Activated CD8-positive, alpha-beta T cell treated with anti-CD3 and anti-CD28 coated beads, Interleukin-2, amount 10 ng/mL, durations not matched to agents 7 days and 5 days (primary cell): Measurements from ENCODE around the gene DPY30. TPM values are rescaled to one million over a fixed set of nuclear protein-coding genes. Genes with fewer than 3 reads are reported as not detected.
"Not testable (repeated sequence)": the region's sequence is repeated elsewhere in the genome, so short reads cannot be mapped to it uniquely, and the experiment has no call there.

ENCODE experiments used
- ATAC-seq: fragments of 150-1000 bp; cut with Tn5 transposase; one replicate; pipeline ENCODE4 v1.10.0; 2021; ENCODE audit warnings: moderate library complexity
- CTCF ChIA-PET: fragments of 350-600 bp; sonication (Branson Sonifier 250); formaldehyde crosslinking; loops from one replicate; lab custom pipeline; 2021; ENCODE audit warnings: antibody characterized with exemption; lab: Charles Lee
- POLR2A ChIA-PET: fragments of 350-600 bp; sonication (Branson Sonifier 250); formaldehyde crosslinking; loops from one replicate; lab custom pipeline; 2021; ENCODE audit warnings: antibody characterized with exemption; lab: Charles Lee
- DNase-seq: peaks from one replicate; pipeline ENCODE4 v3.0.0-alpha.2; 2020
- H3K27ac Mint-ChIP-seq: one replicate; pipeline ENCODE4 v1.8.0; 2021; ENCODE audit warnings: mild to moderate bottlenecking, mixed read lengths
- H3K27me3 Mint-ChIP-seq: one replicate; pipeline ENCODE4 v1.8.0; 2021; ENCODE audit warnings: low read depth, mixed read lengths
- H3K36me3 Mint-ChIP-seq: one replicate; pipeline ENCODE4 v1.8.0; 2021; ENCODE audit warnings: low read depth, mixed read lengths
- H3K4me1 Mint-ChIP-seq: one replicate; pipeline ENCODE4 v1.8.0; 2021; ENCODE audit warnings: low read depth, mixed read lengths
- H3K4me3 Mint-ChIP-seq: one replicate; pipeline ENCODE4 v1.8.0; 2021; ENCODE audit warnings: mild to moderate bottlenecking, mixed read lengths
- H3K9me3 Mint-ChIP-seq: one replicate; pipeline ENCODE4 v1.8.0; 2022; ENCODE audit warnings: mixed read lengths; ENCODE audit not compliant: insufficient read depth
- total RNA-seq, 2 experiments: library from RNA; stranded (reverse); gene quantifications; one replicate each; pipeline ENCODE4 v1.2.3, GENCODE V29; 2021

DPY30 gene
- total RNA-seq, 2 experiments from 2014 or later = 70.0 to 71.3 TPM

- CTCF ChIA-PET = interaction anchor here (0.6 kb wide), 1 partner anchor 227 kb away, joined by 3 read pairs; no protein-coding TSS in a partner anchor
- ATAC-seq, H3K36me3 Mint-ChIP-seq, H3K27ac Mint-ChIP-seq, H3K27me3 Mint-ChIP-seq, H3K4me3 Mint-ChIP-seq, H3K9me3 Mint-ChIP-seq, H3K4me1 Mint-ChIP-seq, DNase-seq: not testable (repeated sequence)
- POLR2A ChIA-PET = interaction anchor here (0.7 to 2.6 kb wide), 3 partner anchors 15 to 59 kb away, joined by 3 to 15 read pairs (median 4); partner anchors contain the start of gene DPY30
Observed at GRCh38 chr2:32054583-32054982, 15.0 kb upstream of the DPY30 start.

- ChIA-PET CTCF (no interaction called here), POLR2A (interaction anchor here (1.5 kb wide), 1 partner anchor 12 kb away, joined by 3 read pairs; the partner anchor contains the start of gene DPY30)
- DNase-seq (no peak), ATAC-seq (no peak)
- no peak overlapping the region for H3K4me3 Mint-ChIP-seq
- no peaks in the 10 kb centered on the region for H3K9me3 Mint-ChIP-seq
- H3K27me3 Mint-ChIP-seq = no peaks in the 10 kb centered on the region
- H3K4me1 Mint-ChIP-seq = no peaks in the 10 kb centered on the region
- no peak overlapping the region for H3K27ac Mint-ChIP-seq
- no peaks in the 10 kb centered on the region for H3K36me3 Mint-ChIP-seq
Observed at GRCh38 chr2:32051836-32052439, 12.3 kb upstream of the DPY30 start.

GRCh38 chr2:32043561-32043960 lies 4.0 kb upstream of the DPY30 start:
- POLR2A ChIA-PET = no interaction called here
- CTCF ChIA-PET = no interaction called here
- Mint-ChIP-seq H3K4me3 (no peak overlapping the region), H3K27me3 (no peaks in the 10 kb centered on the region), H3K4me1 (peaks cover 16% of the 10 kb centered on the region), H3K9me3 (no peaks in the 10 kb centered on the region), H3K36me3 (no peaks in the 10 kb centered on the region), H3K27ac (no peak overlapping the region)
- ATAC-seq (no peak), DNase-seq (no peak)

GRCh38 chr2:32034198-32034887 lies 5.3 kb downstream of the DPY30 start:
- ATAC-seq, H3K9me3 Mint-ChIP-seq, H3K4me3 Mint-ChIP-seq, DNase-seq, CTCF ChIA-PET, H3K27me3 Mint-ChIP-seq: not testable (repeated sequence)
- POLR2A ChIA-PET = interaction anchor here (0.8 kb wide), 1 partner anchor 300 kb away, joined by 3 read pairs; no protein-coding TSS in a partner anchor
- Mint-ChIP-seq H3K27ac (peak overlapping the region; percentile 31), H3K36me3 (peaks cover 22% of the 10 kb centered on the region), H3K4me1 (peaks cover 11% of the 10 kb centered on the region)

GRCh38 chr2:32018789-32019482 lies 20.7 kb downstream of the DPY30 start:
- CTCF ChIA-PET, DNase-seq, H3K9me3 Mint-ChIP-seq, H3K4me1 Mint-ChIP-seq, ATAC-seq, H3K4me3 Mint-ChIP-seq, H3K27me3 Mint-ChIP-seq, H3K27ac Mint-ChIP-seq: not testable (repeated sequence)
- POLR2A ChIA-PET = interaction anchor here (0.7 to 0.9 kb wide), 3 partner anchors 8 to 21 kb away, joined by 3 to 6 read pairs (median 3); partner anchors contain the start of genes DPY30 and MEMO1
- peaks cover 18% of the 10 kb centered on the region for H3K36me3 Mint-ChIP-seq

GRCh38 chr2:32012872-32013271 lies 26.7 kb downstream of the DPY30 start:
- H3K4me1 Mint-ChIP-seq = peaks cover 25% of the 10 kb centered on the region
- CTCF ChIA-PET = interaction anchor here (1.7 kb wide), 1 partner anchor 27 kb away, joined by 6 read pairs; the partner anchor contains the start of gene DPY30
- H3K36me3 Mint-ChIP-seq = peaks cover 15% of the 10 kb centered on the region
- no peak overlapping the region for H3K4me3 Mint-ChIP-seq
- no peaks in the 10 kb centered on the region for H3K27me3 Mint-ChIP-seq
- no peak for ATAC-seq
- H3K9me3 Mint-ChIP-seq = no peaks in the 10 kb centered on the region
- no peak for DNase-seq
- POLR2A ChIA-PET = interaction anchor here (0.6 to 1.8 kb wide), 2 partner anchors 27 to 135 kb away, joined by 3 to 5 read pairs; partner anchors contain the start of gene DPY30
- H3K27ac Mint-ChIP-seq = no peak overlapping the region

- Mint-ChIP-seq H3K27ac (peak overlapping the region; percentile 96), H3K4me3 (peak overlapping the region; percentile 84), H3K36me3 (peaks cover 20% of the 10 kb centered on the region), H3K4me1 (peaks cover 33% of the 10 kb centered on the region), H3K9me3 (no peaks in the 10 kb centered on the region), H3K27me3 (no peaks in the 10 kb centered on the region)
- DNase-seq = no peak
- POLR2A ChIA-PET = interaction anchor here (0.7 to 1.6 kb wide), 3 partner anchors 28 to 53 kb away, joined by 3 to 8 read pairs (median 3); partner anchors contain the start of gene DPY30
- no peak for ATAC-seq
- CTCF ChIA-PET = interaction anchor here (1.0 kb wide), 1 partner anchor 28 kb away, joined by 4 read pairs; the partner anchor contains the start of gene DPY30
Observed at GRCh38 chr2:32011485-32011960, 28.1 kb downstream of the DPY30 start.

GRCh38 chr2:32010670-32011484 lies 28.7 kb downstream of the DPY30 start, which contains the start of gene MEMO1:
MEMO1 (minus strand) TSS chr2:32011008; CDS start chr2:32010247, 761 bp downstream.
- Mint-ChIP-seq H3K9me3 (no peaks in the 10 kb centered on the region), H3K4me1 (peaks cover 36% of the 10 kb centered on the region), H3K36me3 (peaks cover 17% of the 10 kb centered on the region), H3K4me3 (peak within 1 kb of the TSS; percentile 84), H3K27me3 (no peaks in the 10 kb centered on the region), H3K27ac (peak within 1 kb of the TSS; percentile 96)
- ChIA-PET POLR2A (interaction anchor here (0.7 to 1.6 kb wide), 4 partner anchors 8 to 53 kb away, joined by 3 to 8 read pairs (median 3); partner anchors contain the start of gene DPY30), CTCF (interaction anchor here (1.0 kb wide), 1 partner anchor 29 kb away, joined by 4 read pairs; the partner anchor contains the start of gene DPY30)
- DNase-seq = peak; percentile 93
- peak; percentile 73 for ATAC-seq

- H3K27me3 Mint-ChIP-seq, CTCF ChIA-PET, H3K9me3 Mint-ChIP-seq: not testable (repeated sequence)
- H3K36me3 Mint-ChIP-seq = peaks cover 22% of the 10 kb centered on the region
- H3K4me1 Mint-ChIP-seq = peaks cover 42% of the 10 kb centered on the region
- DNase-seq (peak; percentile 79), ATAC-seq (peak; percentile 84)
- POLR2A ChIA-PET = interaction anchor here (1.0 to 1.6 kb wide), 3 partner anchors 9 to 53 kb away, joined by 3 to 8 read pairs (median 3); partner anchors contain the start of gene DPY30
- H3K27ac Mint-ChIP-seq = peak overlapping the region; percentile 73
- peak overlapping the region; percentile 48 for H3K4me3 Mint-ChIP-seq
Observed at GRCh38 chr2:32010280-32010669, 29.3 kb downstream of the DPY30 start.

- peaks cover 48% of the 10 kb centered on the region for H3K4me1 Mint-ChIP-seq
- H3K36me3 Mint-ChIP-seq = peaks cover 25% of the 10 kb centered on the region
- no peaks in the 10 kb centered on the region for H3K9me3 Mint-ChIP-seq
- H3K27me3 Mint-ChIP-seq = no peaks in the 10 kb centered on the region
- ATAC-seq = peak; percentile 27
- H3K4me3 Mint-ChIP-seq = peak overlapping the region; percentile 93
- H3K27ac Mint-ChIP-seq = peak overlapping the region; percentile 86
- DNase-seq = peak; percentile 56
- CTCF ChIA-PET = interaction anchor here (1.6 to 2.2 kb wide), 2 partner anchors 30 to 122 kb away, joined by 9 to 10 read pairs; partner anchors contain the start of gene DPY30
- POLR2A ChIA-PET = interaction anchor here (0.8 to 1.8 kb wide), 4 partner anchors 11 to 147 kb away, joined by 3 to 12 read pairs (median 5); partner anchors contain the start of gene DPY30
Observed at GRCh38 chr2:32009516-32010256, 29.9 kb downstream of the DPY30 start.
